ENCODE results near the gene KRT83. TPM values are rescaled to one million over a fixed set of nuclear protein-coding genes. Genes with fewer than 3 reads are reported as not detected.

Gene KRT83
- total RNA-seq, 1 experiment from 2014 or later = 0.05 TPM

Other genes starting within 250 kb of the KRT83 start
- not detected in 2 replicates for gene SMIM41, start 241.7 kb downstream of the KRT83 start, total RNA-seq (2014; rRNA removed; shearing (Covaris generic))
- gene KRT80, start 129.4 kb downstream of the KRT83 start, total RNA-seq (2014; rRNA removed; shearing (Covaris generic)) = 65.2 and 75.2 TPM in 2 replicates
- 13.8 and 16.1 TPM in 2 replicates for gene KRT7, start 88.2 kb downstream of the KRT83 start, total RNA-seq (2014; rRNA removed; shearing (Covaris generic))
- 1.5 and 1.6 TPM in 2 replicates for gene KRT86, start 46.8 kb downstream of the KRT83 start, total RNA-seq (2014; rRNA removed; shearing (Covaris generic))
- gene KRT81, start 29.9 kb downstream of the KRT83 start, total RNA-seq (2014; rRNA removed; shearing (Covaris generic)) = 59.0 and 66.4 TPM in 2 replicates
- gene KRT85, start 46.1 kb upstream of the KRT83 start, total RNA-seq (2014; rRNA removed; shearing (Covaris generic)) = 0.05 TPM in 1 of 2 replicates, not detected in the other
- gene KRT84, start 64.3 kb upstream of the KRT83 start, total RNA-seq (2014; rRNA removed; shearing (Covaris generic)) = not detected in 2 replicates
- not detected in 2 replicates for gene KRT82, start 84.9 kb upstream of the KRT83 start, total RNA-seq (2014; rRNA removed; shearing (Covaris generic))
- gene KRT75, start 113.0 kb upstream of the KRT83 start, total RNA-seq (2014; rRNA removed; shearing (Covaris generic)) = 0.07 TPM in 1 of 2 replicates, not detected in the other
- not detected in 2 replicates for gene KRT6B, start 130.7 kb upstream of the KRT83 start, total RNA-seq (2014; rRNA removed; shearing (Covaris generic))
- not detected in 2 replicates for gene KRT6C, start 152.4 kb upstream of the KRT83 start, total RNA-seq (2014; rRNA removed; shearing (Covaris generic))
- gene KRT6A, start 171.9 kb upstream of the KRT83 start, total RNA-seq (2014; rRNA removed; shearing (Covaris generic)) = not detected in 2 replicates
- 1.1 and 1.4 TPM in 2 replicates for gene KRT5, start 199.0 kb upstream of the KRT83 start, total RNA-seq (2014; rRNA removed; shearing (Covaris generic))
- not detected in 2 replicates for gene KRT71, start 231.7 kb upstream of the KRT83 start, total RNA-seq (2014; rRNA removed; shearing (Covaris generic))

All from A172 (cell line).